Esophagus muscularis mucosa (tissue), 4 donors: ENCODE data around the gene NRXN3. TPM values are rescaled to one million over a fixed set of nuclear protein-coding genes. Genes with fewer than 3 reads are reported as not detected.

Source experiments
- DNase-seq: peaks from one replicate; pipeline ENCODE4 v3.0.0-alpha.2; 2017; ENCODE audit errors: extremely low spot score
- H3K27ac ChIP-seq, 4 donors: fragments of 200-600 bp; sonication (generic); replicated peaks in 1 of 4; 1 replicate in 3 of 4; 2 replicates in 1 of 4; pipeline ENCODE4 v1.5.1; 2016 to 2019; ENCODE audit warnings: mild to moderate bottlenecking in 1 of 4
- H3K27me3 ChIP-seq, 4 donors: fragments of 200-600 bp; sonication (generic); one replicate each; pipeline versions ENCODE4 v1.5.1 to v1.6.0; 2016 to 2019
- H3K36me3 ChIP-seq, 4 donors: fragments of 200-600 bp; sonication (generic); one replicate each; pipeline ENCODE4 v1.5.1; 2016 to 2019
- H3K4me1 ChIP-seq, 4 donors: fragments of 200-600 bp; sonication (generic); one replicate each; pipeline ENCODE4 v1.5.1; 2016 to 2019
- H3K4me3 ChIP-seq, 4 donors: fragments of 200-600 bp; sonication (generic); 1 replicate in 2 of 4; 2 replicates in 2 of 4; pipeline ENCODE4 v1.5.1; 2016 to 2019; ENCODE audit warnings: mild to moderate bottlenecking in 4 of 4, moderate library complexity in 1 of 4
- H3K9me3 ChIP-seq, 4 donors: fragments of 200-600 bp; sonication (generic); 1 replicate in 3 of 4; 2 replicates in 1 of 4; pipeline ENCODE4 v1.5.1; 2016 to 2019
- CTCF ChIP-seq, 3 experiments: fragments of 200-600 bp in 2 of 3; fragments of 450-650 bp in 1 of 3; sonication (generic) in 2 of 3; IDR thresholded peaks; one replicate each; pipeline ENCODE4 v1.5.1; 2017 to 2019; ENCODE audit warnings: antibody characterized with exemption in 3 of 3, mild to moderate bottlenecking in 2 of 3, moderate library complexity in 1 of 3
- EP300 ChIP-seq: sonication (generic); formaldehyde crosslinking; IDR thresholded peaks from one replicate; pipeline ENCODE4 v1.6.1; 2017; ENCODE audit warnings: antibody characterized with exemption
- POLR2A ChIP-seq: fragments of 450-650 bp; IDR thresholded peaks from one replicate; pipeline ENCODE4 v1.6.1; 2017; ENCODE audit warnings: antibody characterized with exemption, moderate library complexity, mild to moderate bottlenecking, low read depth
- POLR2AphosphoS5 ChIP-seq, 2 donors: sonication (generic); formaldehyde crosslinking; IDR thresholded peaks; one replicate each; pipeline ENCODE4 v1.6.1; 2017; ENCODE audit warnings: antibody characterized with exemption in 2 of 2
- WGBS: methylation state at CpG from one replicate; pipeline ENCODE4 v1.1.5; 2018; 5-methylcytosine and 5-hydroxymethylcytosine counted together
- intact Hi-C: fragments of 100-400 bp; cut with DNase I; formaldehyde crosslinking; loops from one replicate; pipeline ENCODE4 v1.15.1; 2023
- total RNA-seq, 4 donors: library from RNA; depleted of rRNA; stranded (reverse); fragments of >200 nt; gene quantifications; one replicate each; pipeline versions ENCODE4 v1.1.0 to v1.2.1, GENCODE V29; 2016

The NRXN3 gene
- total RNA-seq, 4 donors from 2014 or later: 71.1 to 159 (median 122) TPM

- intact Hi-C loops: no loop called here
These were observed 128.1 kb downstream of the NRXN3 start for GRCh38 chr14:78298298-78298697.

GRCh38 chr14:78302841-78303240, 132.7 kb downstream of the NRXN3 start:
- Histone ChIP-seq H3K27me3 (peaks cover 0 to 6% (median 0%) of the 10 kb centered on the region in 4 donors), H3K4me3 (no peak overlapping the region), H3K4me1 (no peaks in the 10 kb centered on the region), H3K27ac (no peak overlapping the region), H3K9me3 (no peaks in the 10 kb centered on the region), H3K36me3 (no peaks in the 10 kb centered on the region)
- intact Hi-C loops: no loop called here
- 30% methylated on average over 2 of the region's 2 CpGs for WGBS
- TF ChIP-seq POLR2AphosphoS5 (IDR thresholded peaks at IDR 0.05) (no peak), POLR2A (no peak), CTCF (IDR thresholded peaks at IDR 0.05) (no peak), EP300 (no peak)
- no peak for DNase-seq

More at GRCh38 chr14:78298298-78298697, 128.1 kb downstream of the NRXN3 start:
- Histone ChIP-seq H3K4me3 (no peak overlapping the region), H3K9me3 (no peaks in the 10 kb centered on the region), H3K36me3 (no peaks in the 10 kb centered on the region), H3K4me1 (no peaks in the 10 kb centered on the region), H3K27me3 (peaks cover 0 to 12% (median 0%) of the 10 kb centered on the region in 4 donors), H3K27ac (no peak overlapping the region)
- 38% methylated on average over 1 of the region's 1 CpG for WGBS
- DNase-seq: no peak
- TF ChIP-seq CTCF (IDR thresholded peaks at IDR 0.05): no peak
- no peak for TF ChIP-seq POLR2A
- no peak for TF ChIP-seq POLR2AphosphoS5 (IDR thresholded peaks at IDR 0.05)
- no peak for TF ChIP-seq EP300

GRCh38 chr14:78307671-78308070, 137.5 kb downstream of the NRXN3 start:
- TF ChIP-seq POLR2AphosphoS5 (IDR thresholded peaks at IDR 0.05): no peak
- no peak for TF ChIP-seq EP300
- TF ChIP-seq CTCF (IDR thresholded peaks at IDR 0.05): no peak
- no peak for TF ChIP-seq POLR2A
- Histone ChIP-seq H3K4me3 (no peak overlapping the region), H3K27ac (no peak overlapping the region), H3K4me1 (no peaks in the 10 kb centered on the region), H3K27me3 (no peaks in the 10 kb centered on the region), H3K36me3 (no peaks in the 10 kb centered on the region), H3K9me3 (no peaks in the 10 kb centered on the region)
- DNase-seq: no peak
- WGBS: 41% methylated on average over 2 of the region's 2 CpGs
- intact Hi-C loops: no loop called here

- Histone ChIP-seq H3K27me3 (no peaks in the 10 kb centered on the region), H3K27ac (no peak overlapping the region), H3K4me1 (no peaks in the 10 kb centered on the region), H3K4me3 (no peak overlapping the region), H3K9me3 (no peaks in the 10 kb centered on the region), H3K36me3 (no peaks in the 10 kb centered on the region)
- intact Hi-C loops: no loop called here
- no peak for DNase-seq
- 67% methylated on average over 2 of the region's 2 CpGs for WGBS
- no peak for TF ChIP-seq POLR2A
These were observed 137.9 kb downstream of the NRXN3 start for GRCh38 chr14:78308079-78308478.

GRCh38 chr14:78310272-78310671, 140.1 kb downstream of the NRXN3 start:
- H3K27ac ChIP-seq: no peak overlapping the region
- H3K4me1 ChIP-seq: no peaks in the 10 kb centered on the region
- TF ChIP-seq POLR2AphosphoS5 (IDR thresholded peaks at IDR 0.05) (no peak), CTCF (IDR thresholded peaks at IDR 0.05) (no peak), POLR2A (no peak), EP300 (no peak)
- H3K4me3 ChIP-seq: no peak overlapping the region
- H3K27me3 ChIP-seq: no peaks in the 10 kb centered on the region
- intact Hi-C loops: no loop called here
- no peaks in the 10 kb centered on the region for H3K9me3 ChIP-seq
- no peak for DNase-seq
- WGBS: 75% methylated on average over 3 of the region's 3 CpGs
- no peaks in the 10 kb centered on the region for H3K36me3 ChIP-seq
